Breast epithelium (tissue), 3 donors: ENCODE results near the gene PRICKLE3.

Source experiments
- CTCF ChIP-seq, 3 donors: fragments of 450-650 bp; IDR thresholded peaks; one replicate each; pipeline ENCODE4 v1.5.1; 2016 to 2017; ENCODE audit warnings: antibody characterized with exemption in 3 of 3, mild to moderate bottlenecking in 3 of 3, moderate library complexity in 3 of 3
- POLR2AphosphoS5 ChIP-seq, 3 donors: sonication (generic); formaldehyde crosslinking; IDR thresholded peaks; one replicate each; pipeline ENCODE4 v1.6.1; 2017; ENCODE audit warnings: antibody characterized with exemption in 3 of 3

GRCh38 chrX:49155243-49155899 lies 30.8 kb downstream of the PRICKLE3 start:
- TF ChIP-seq CTCF (IDR thresholded peaks at IDR 0.05) (no peak), POLR2AphosphoS5 (IDR thresholded peaks at IDR 0.05) (no peak)
